Stimulated activated CD4-positive, alpha-beta T cell treated with anti-CD3 and anti-CD28 coated beads, TNF-alpha, amount 100 ng/mL, for 1 hour (primary cell): ENCODE results near the gene RBM23.

Experiments used
- DNase-seq, 3 donors: peaks; one replicate each; pipeline ENCODE4 v3.0.0-alpha.2; 2020; ENCODE audit warnings: low read depth in 3 of 3, low spot score in 1 of 3

RBM23 gene

GRCh38 chr14:22844221-22845102 is 74.5 kb downstream of the RBM23 start:
- no peak for DNase-seq
